PFSK-1 (cell line): Measurements from ENCODE around the gene C1orf185.

Experiments
- POLR2AphosphoS5 ChIP-seq: IDR thresholded peaks from 2 replicates; pipeline ENCODE4 v1.6.1; 2012; ENCODE audit warnings: low read depth, mild to moderate bottlenecking, control low read depth, low read length, moderate library complexity
- TAF1 ChIP-seq: IDR thresholded peaks from 2 replicates; pipeline ENCODE4 v1.6.1; 2012; ENCODE audit warnings: low read length, control low read depth, borderline replicate concordance; ENCODE audit not compliant: insufficient read depth

DNA sequence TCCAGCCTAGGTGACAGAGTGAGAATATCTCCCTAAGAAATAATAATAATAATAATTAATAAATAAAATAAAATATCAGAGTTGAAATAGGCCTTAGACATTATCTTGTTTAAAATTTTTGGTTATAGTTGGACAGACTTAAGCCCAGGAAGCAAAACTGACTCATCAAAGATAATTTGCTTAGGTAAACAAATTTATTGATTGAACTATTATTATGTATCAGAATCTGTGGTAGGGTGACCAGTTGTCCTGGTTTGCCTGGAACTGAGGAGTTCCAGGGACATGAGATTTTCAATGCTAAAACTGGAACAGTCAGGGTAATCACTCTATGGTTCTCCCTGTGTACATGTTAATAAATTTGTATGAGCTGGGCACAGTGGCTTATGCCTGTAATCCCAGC lies 86.2 kb downstream of the C1orf185 start:
- TF ChIP-seq TAF1 = no peak
- TF ChIP-seq POLR2AphosphoS5 = no peak
